Measurements from ENCODE around the gene ZNF280A.
"Not testable (repeated sequence)": the region's sequence is repeated elsewhere in the genome, so short reads cannot be mapped to it uniquely, and the experiment has no call there.

ZNF280A gene

DNA sequence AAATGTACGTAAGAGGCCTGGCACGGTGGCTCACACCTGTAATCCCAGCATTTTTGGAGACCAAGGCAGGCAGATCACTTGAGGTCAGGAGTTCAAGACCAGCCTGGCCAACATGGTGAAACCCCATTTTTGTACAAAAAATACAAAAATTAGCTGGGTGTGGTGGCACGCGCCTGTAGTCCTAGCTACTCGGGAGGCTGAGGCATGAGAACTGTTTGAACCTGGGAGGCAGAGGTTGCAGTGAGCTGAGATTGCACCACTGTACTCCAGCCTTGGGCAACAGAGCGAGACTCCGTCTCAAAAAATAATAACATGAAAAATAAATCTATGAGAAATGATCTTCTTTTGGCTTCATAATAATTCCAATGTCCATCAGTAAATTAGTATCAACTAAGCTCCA, 9.2 kb downstream of the ZNF280A start:
- Mint-ChIP-seq H3K9me3 (peaks cover 15% of the 10 kb centered on the region), H3K4me1 (ENCODE audit: low read depth) (peaks cover 22% of the 10 kb centered on the region), H3K36me3 (ENCODE audit: low read depth) (peaks cover 23% of the 10 kb centered on the region), H3K27me3 (peaks cover 18% of the 10 kb centered on the region)
- H3K27ac Mint-ChIP-seq, DNase-seq, H3K4me3 Mint-ChIP-seq: not testable (repeated sequence)

GRCh38 chr22:22509912-22510311, 10.2 kb downstream of the ZNF280A start:
- DNase-seq, H3K27me3 Mint-ChIP-seq, H3K4me3 Mint-ChIP-seq, H3K27ac Mint-ChIP-seq: not testable (repeated sequence)
- Mint-ChIP-seq H3K36me3 (ENCODE audit: low read depth) (peaks cover 27% of the 10 kb centered on the region), H3K9me3 (peaks cover 15% of the 10 kb centered on the region), H3K4me1 (ENCODE audit: low read depth) (peaks cover 24% of the 10 kb centered on the region)

- peaks cover 39% of the 10 kb centered on the region for H3K36me3 Mint-ChIP-seq (ENCODE audit: low read depth)
- peak within 1 kb of the TSS; percentile 52 for H3K27ac Mint-ChIP-seq
- H3K4me1 Mint-ChIP-seq (ENCODE audit: low read depth): peaks cover 24% of the 10 kb centered on the region
- H3K9me3 Mint-ChIP-seq: peaks cover 15% of the 10 kb centered on the region
- no peaks in the 10 kb centered on the region for H3K27me3 Mint-ChIP-seq
- H3K4me3 Mint-ChIP-seq: peak within 1 kb of the TSS; percentile 83
- DNase-seq: peak; percentile 91
Measured at GRCh38 chr22:22508274-22509176, 11.5 kb downstream of the ZNF280A start, which contains the start of gene ZNF280B. ZNF280B (minus strand) TSS chr22:22508742; CDS start chr22:22489398, 19,344 bp downstream.

DNA sequence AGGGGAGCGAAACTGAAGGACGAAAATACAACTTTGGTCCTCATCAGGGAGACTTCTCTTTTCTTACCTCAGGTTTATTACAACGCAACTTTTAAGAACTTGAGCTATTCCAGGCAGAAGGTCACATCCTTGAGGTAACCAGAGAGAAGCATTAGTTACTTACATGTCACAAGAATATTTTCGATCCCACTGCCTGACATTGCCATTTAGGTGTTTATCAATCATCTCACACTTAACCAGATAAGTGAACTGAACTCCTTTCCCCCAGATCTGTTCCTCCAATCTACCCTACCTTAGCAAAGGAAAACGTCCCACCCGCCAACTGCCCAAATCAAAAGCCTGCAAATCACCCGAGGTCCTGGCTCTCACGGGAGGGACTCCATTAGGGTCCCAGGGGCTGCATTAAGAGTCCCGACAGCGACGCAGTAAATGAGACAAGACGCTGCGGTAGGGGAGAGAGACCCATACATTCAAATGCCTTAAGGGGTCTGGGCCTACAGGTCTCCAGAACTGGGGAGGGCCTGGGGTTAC, 12.3 kb downstream of the ZNF280A start:
- Mint-ChIP-seq H3K4me1 (ENCODE audit: low read depth) (peaks cover 24% of the 10 kb centered on the region), H3K27me3 (no peaks in the 10 kb centered on the region), H3K9me3 (peaks cover 15% of the 10 kb centered on the region), H3K4me3 (peak overlapping the region; percentile 83), H3K36me3 (ENCODE audit: low read depth) (peaks cover 46% of the 10 kb centered on the region), H3K27ac (peak overlapping the region; percentile 42)
- DNase-seq: no peak

DNA sequence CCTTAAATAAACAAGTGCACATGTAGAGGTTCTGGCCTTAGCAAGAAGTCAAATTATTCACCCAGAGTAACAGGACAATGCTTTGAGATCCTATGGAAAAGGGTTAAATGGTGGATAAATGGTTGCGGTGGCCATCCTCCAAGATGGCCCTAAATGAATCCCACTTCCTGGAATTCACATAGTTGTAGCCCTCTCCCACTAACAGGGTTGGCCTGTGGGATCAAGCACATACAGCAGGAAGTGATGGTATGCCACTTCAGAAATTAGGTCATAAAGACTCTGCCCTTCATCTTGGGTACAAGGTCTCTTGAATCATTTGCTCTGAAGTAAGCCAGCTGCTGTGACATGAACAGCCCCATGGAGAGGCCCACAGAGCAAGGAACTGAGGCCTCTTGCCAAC, 13.3 kb downstream of the ZNF280A start:
- H3K9me3 Mint-ChIP-seq: peaks cover 15% of the 10 kb centered on the region
- peaks cover 24% of the 10 kb centered on the region for H3K4me1 Mint-ChIP-seq (ENCODE audit: low read depth)
- H3K36me3 Mint-ChIP-seq (ENCODE audit: low read depth): peaks cover 56% of the 10 kb centered on the region
- H3K27me3 Mint-ChIP-seq: no peaks in the 10 kb centered on the region
- H3K4me3 Mint-ChIP-seq: no peak overlapping the region
- H3K27ac Mint-ChIP-seq: no peak overlapping the region
- DNase-seq: no peak

DNA sequence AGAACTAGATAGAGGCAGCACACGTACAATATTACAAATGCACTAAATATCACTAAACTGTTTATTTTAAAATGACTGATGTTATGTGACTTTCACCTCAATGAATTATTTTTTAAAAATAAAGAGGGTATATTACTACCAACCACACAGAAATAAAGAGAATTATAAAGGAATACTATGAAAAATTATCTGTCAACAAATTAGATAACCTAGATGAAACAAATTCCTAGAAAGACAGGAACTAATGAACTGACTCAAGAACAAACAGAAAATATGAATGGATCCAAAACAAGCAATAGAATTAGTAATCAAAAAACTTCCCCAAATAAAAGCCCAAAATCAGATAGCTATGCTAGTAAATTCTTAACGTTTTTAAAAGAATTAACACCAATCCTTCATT, 21.8 kb downstream of the ZNF280A start:
- H3K27me3 Mint-ChIP-seq: no peaks in the 10 kb centered on the region
- H3K27ac Mint-ChIP-seq: no peak overlapping the region
- H3K4me3 Mint-ChIP-seq: no peak overlapping the region
- no peaks in the 10 kb centered on the region for H3K9me3 Mint-ChIP-seq
- no peak for DNase-seq
- peaks cover 34% of the 10 kb centered on the region for H3K36me3 Mint-ChIP-seq (ENCODE audit: low read depth)
- no peaks in the 10 kb centered on the region for H3K4me1 Mint-ChIP-seq (ENCODE audit: low read depth)

- peaks cover 56% of the 10 kb centered on the region for H3K36me3 Mint-ChIP-seq (ENCODE audit: low read depth)
- not testable (repeated sequence) for H3K4me1 Mint-ChIP-seq (ENCODE audit: low read depth); H3K27ac Mint-ChIP-seq; H3K4me3 Mint-ChIP-seq; H3K27me3 Mint-ChIP-seq; H3K9me3 Mint-ChIP-seq; DNase-seq
Measured at GRCh38 chr22:22491589-22491988, 28.5 kb downstream of the ZNF280A start.

DNA sequence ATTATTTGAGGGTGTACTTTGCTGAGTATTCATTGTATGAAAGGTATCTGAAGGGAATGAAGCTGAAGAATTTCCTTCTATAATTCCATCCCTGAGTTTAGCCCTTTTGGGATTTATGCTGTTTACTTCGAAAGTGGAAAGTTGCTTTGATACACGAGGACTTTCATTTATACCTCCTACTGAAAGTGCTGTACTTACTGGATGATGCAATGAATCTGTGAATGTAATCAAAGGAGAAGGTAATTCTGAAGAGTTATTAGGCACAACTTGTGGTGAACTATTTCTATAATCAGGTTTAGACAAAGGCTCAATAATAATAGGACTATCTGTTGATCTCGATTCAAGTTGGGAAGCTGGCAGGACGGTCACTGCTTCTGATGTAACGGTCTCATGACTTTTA, 31.3 kb downstream of the ZNF280A start:
- Mint-ChIP-seq H3K27ac (no peak overlapping the region), H3K4me1 (ENCODE audit: low read depth) (no peaks in the 10 kb centered on the region), H3K4me3 (no peak overlapping the region), H3K27me3 (no peaks in the 10 kb centered on the region), H3K9me3 (no peaks in the 10 kb centered on the region), H3K36me3 (ENCODE audit: low read depth) (peaks cover 60% of the 10 kb centered on the region)
- DNase-seq: no peak

GRCh38 chr22:22487869-22488597, 32.0 kb downstream of the ZNF280A start:
- H3K36me3 Mint-ChIP-seq (ENCODE audit: low read depth): peaks cover 53% of the 10 kb centered on the region
- no peak overlapping the region for H3K4me3 Mint-ChIP-seq
- no peaks in the 10 kb centered on the region for H3K9me3 Mint-ChIP-seq

DNA sequence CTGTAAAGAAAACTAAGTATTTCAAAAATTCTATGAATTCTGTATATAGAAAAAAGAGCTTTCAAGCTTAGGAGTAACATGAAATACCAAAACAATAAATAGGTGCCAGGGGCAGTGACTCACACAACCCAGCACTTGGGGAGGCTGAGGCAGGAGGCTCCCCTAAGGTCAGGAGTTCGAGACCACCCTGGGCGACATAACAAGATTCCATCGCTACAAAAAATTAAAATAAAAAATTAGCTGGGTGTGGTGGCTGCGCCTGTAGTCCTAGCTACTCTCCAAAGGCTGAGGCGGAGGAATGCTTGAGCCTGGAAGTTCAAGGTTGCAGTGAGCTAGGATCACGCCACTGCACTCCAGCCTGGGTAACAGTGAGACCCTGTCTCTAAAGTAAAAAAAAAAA, 33.0 kb downstream of the ZNF280A start:
- peaks cover 50% of the 10 kb centered on the region for H3K36me3 Mint-ChIP-seq (ENCODE audit: low read depth)
- no peaks in the 10 kb centered on the region for H3K4me1 Mint-ChIP-seq (ENCODE audit: low read depth)
- no peak overlapping the region for H3K27ac Mint-ChIP-seq
- no peaks in the 10 kb centered on the region for H3K9me3 Mint-ChIP-seq
- no peak for DNase-seq
- H3K27me3 Mint-ChIP-seq: no peaks in the 10 kb centered on the region
- H3K4me3 Mint-ChIP-seq: no peak overlapping the region

More at GRCh38 chr22:22487869-22488597, 32.0 kb downstream of the ZNF280A start:
- H3K27ac Mint-ChIP-seq: peak overlapping the region; percentile 31
- no peaks in the 10 kb centered on the region for H3K27me3 Mint-ChIP-seq
- H3K4me1 Mint-ChIP-seq (ENCODE audit: low read depth): no peaks in the 10 kb centered on the region
- no peak for DNase-seq

- peaks cover 44% of the 10 kb centered on the region for H3K36me3 Mint-ChIP-seq (ENCODE audit: low read depth)
- no peak overlapping the region for H3K27ac Mint-ChIP-seq
- no peaks in the 10 kb centered on the region for H3K27me3 Mint-ChIP-seq
- no peaks in the 10 kb centered on the region for H3K9me3 Mint-ChIP-seq
- H3K4me3 Mint-ChIP-seq: no peak overlapping the region
- H3K4me1 Mint-ChIP-seq (ENCODE audit: low read depth): no peaks in the 10 kb centered on the region
- DNase-seq: no peak
Measured at GRCh38 chr22:22486132-22486899, 33.8 kb downstream of the ZNF280A start.

GRCh38 chr22:22485524-22485923, 34.5 kb downstream of the ZNF280A start:
- Mint-ChIP-seq H3K4me3 (no peak overlapping the region), H3K9me3 (no peaks in the 10 kb centered on the region), H3K36me3 (ENCODE audit: low read depth) (peaks cover 38% of the 10 kb centered on the region), H3K27me3 (no peaks in the 10 kb centered on the region), H3K27ac (no peak overlapping the region), H3K4me1 (ENCODE audit: low read depth) (no peaks in the 10 kb centered on the region)
- DNase-seq: no peak

DNA sequence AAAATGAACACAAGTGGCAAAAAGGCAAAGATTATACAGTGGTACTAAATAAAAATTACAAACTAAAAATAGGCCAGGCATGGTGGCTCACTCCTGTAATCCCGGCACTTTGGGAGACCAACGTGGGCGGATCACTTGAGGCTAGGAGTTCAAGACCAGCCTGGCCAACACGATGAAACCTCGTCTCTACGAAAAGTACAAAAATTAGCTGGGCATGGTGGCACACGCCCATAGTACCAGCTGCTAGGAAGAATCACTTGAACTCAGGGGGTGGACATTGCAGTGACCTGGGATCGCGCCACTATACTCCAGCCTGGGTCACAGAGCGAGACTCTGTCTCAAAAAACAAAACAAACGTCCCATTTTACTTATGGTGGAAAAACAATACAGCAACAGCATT, 36.0 kb downstream of the ZNF280A start:
- no peaks in the 10 kb centered on the region for H3K4me1 Mint-ChIP-seq (ENCODE audit: low read depth)
- no peak for DNase-seq
- H3K27ac Mint-ChIP-seq: no peak overlapping the region

DNA sequence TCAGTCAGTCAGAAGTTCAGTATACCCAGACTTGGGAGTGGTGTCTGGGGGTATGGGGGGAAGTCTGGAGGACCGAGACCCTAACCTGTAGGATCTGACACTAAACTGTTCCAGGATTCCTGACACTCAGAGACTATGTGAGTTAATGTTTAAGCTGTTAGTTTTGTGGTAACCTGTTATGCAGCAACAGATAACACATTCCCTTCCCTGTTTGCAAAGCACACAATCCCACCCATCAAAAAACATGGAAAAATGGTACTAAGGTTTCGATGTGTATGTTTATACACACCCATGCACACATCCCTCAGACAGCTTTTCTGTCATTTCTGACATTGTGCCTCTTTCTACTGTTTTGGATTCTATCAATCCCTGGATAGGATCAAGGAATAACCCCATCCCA, 39.1 kb downstream of the ZNF280A start:
- H3K36me3 Mint-ChIP-seq (ENCODE audit: low read depth): peaks cover 7% of the 10 kb centered on the region
- H3K27ac Mint-ChIP-seq: no peak overlapping the region
- no peak for DNase-seq
- no peaks in the 10 kb centered on the region for H3K4me1 Mint-ChIP-seq (ENCODE audit: low read depth)
- H3K27me3 Mint-ChIP-seq: no peaks in the 10 kb centered on the region
- no peak overlapping the region for H3K4me3 Mint-ChIP-seq
- H3K9me3 Mint-ChIP-seq: no peaks in the 10 kb centered on the region

More for the DNA sequence above, 36.0 kb downstream of the ZNF280A start:
- H3K27me3 Mint-ChIP-seq: no peaks in the 10 kb centered on the region
- H3K4me3 Mint-ChIP-seq: no peak overlapping the region
- no peaks in the 10 kb centered on the region for H3K9me3 Mint-ChIP-seq
- peaks cover 32% of the 10 kb centered on the region for H3K36me3 Mint-ChIP-seq (ENCODE audit: low read depth)
